ENCODE data around the gene UNC119B.

The UNC119B gene

DNA sequence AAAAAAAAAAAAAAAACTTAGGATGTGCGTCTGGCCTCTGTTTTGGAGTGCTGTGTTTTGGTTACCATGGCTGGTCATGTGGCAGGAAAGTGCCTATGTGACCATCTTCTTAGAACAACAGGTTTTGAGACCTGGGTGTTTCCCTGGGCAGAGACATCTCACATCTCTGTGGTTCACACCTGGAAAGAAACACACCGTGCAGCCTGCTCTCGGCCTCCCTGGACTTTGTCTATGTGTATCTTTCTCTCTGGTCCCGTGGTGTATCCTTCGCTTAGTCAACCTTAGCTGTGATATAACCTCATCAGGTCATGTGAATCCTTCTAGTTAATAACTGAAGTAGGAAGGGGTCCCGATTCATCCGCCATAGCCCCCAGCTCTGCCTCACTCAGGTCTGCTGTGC, 38.0 kb downstream of the UNC119B start:
- ChIA-PET POLR2A (interaction anchor here (0.5 kb wide), 1 partner anchor 15 kb away, joined by 4 read pairs; no protein-coding TSS in a partner anchor), CTCF (no interaction called here)
- Histone ChIP-seq H3K4me3 (ENCODE audit: low read depth, low read length) (no peak overlapping the region), H3K36me3 (ENCODE audit: control insufficient read depth in 2 of 2, insufficient read depth in 1 of 2, low read length in 2 of 2) (no peaks in the 10 kb centered on the region), H3K27ac (ENCODE audit: extremely low read depth, low read depth, low read length) (no peak overlapping the region), H3K9me3 (ENCODE audit: control insufficient read depth, insufficient read depth, low read depth, low read length) (no peaks in the 10 kb centered on the region), H3K4me1 (ENCODE audit: control insufficient read depth, insufficient read depth, low read length) (no peaks in the 10 kb centered on the region)
- TF ChIP-seq KLF1 (tag by site-specific recombination; IDR thresholded peaks at IDR 0.05) (no peak), ZNF514 (tag by site-specific recombination; IDR thresholded peaks at IDR 0.05) (no peak), GLI2 (tag by site-specific recombination; IDR thresholded peaks at IDR 0.05; ENCODE audit: borderline replicate concordance, low read depth) (no peak), ZNF221 (tag by site-specific recombination; IDR thresholded peaks at IDR 0.05; ENCODE audit: borderline replicate concordance) (no peak), ZFP69B (tag by site-specific recombination; IDR thresholded peaks at IDR 0.05) (no peak), SALL2 (tag by site-specific recombination; IDR thresholded peaks at IDR 0.05; ENCODE audit: borderline replicate concordance) (no peak), ZNF791 (tag by site-specific recombination; IDR thresholded peaks at IDR 0.05) (no peak), ZNF560 (tag by site-specific recombination; IDR thresholded peaks at IDR 0.05; ENCODE audit: borderline replicate concordance) (no peak)
- TF ChIP-seq, protein P1, sequence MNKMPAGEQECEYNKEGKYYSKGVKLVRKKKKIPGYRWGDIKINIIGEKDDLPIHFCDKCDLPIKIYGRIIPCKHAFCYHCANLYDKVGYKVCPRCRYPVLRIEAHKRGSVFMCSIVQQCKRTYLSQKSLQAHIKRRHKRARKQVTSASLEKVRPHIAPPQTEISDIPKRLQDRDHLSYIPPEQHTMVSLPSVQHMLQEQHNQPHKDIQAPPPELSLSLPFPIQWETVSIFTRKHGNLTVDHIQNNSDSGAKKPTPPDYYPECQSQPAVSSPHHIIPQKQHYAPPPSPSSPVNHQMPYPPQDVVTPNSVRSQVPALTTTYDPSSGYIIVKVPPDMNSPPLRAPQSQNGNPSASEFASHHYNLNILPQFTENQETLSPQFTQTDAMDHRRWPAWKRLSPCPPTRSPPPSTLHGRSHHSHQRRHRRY (tag by site-specific recombination; IDR thresholded peaks at IDR 0.05) = no peak
- TF ChIP-seq, protein P2, sequence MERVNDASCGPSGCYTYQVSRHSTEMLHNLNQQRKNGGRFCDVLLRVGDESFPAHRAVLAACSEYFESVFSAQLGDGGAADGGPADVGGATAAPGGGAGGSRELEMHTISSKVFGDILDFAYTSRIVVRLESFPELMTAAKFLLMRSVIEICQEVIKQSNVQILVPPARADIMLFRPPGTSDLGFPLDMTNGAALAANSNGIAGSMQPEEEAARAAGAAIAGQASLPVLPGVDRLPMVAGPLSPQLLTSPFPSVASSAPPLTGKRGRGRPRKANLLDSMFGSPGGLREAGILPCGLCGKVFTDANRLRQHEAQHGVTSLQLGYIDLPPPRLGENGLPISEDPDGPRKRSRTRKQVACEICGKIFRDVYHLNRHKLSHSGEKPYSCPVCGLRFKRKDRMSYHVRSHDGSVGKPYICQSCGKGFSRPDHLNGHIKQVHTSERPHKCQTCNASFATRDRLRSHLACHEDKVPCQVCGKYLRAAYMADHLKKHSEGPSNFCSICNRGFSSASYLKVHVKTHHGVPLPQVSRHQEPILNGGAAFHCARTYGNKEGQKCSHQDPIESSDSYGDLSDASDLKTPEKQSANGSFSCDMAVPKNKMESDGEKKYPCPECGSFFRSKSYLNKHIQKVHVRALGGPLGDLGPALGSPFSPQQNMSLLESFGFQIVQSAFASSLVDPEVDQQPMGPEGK (tag by site-specific recombination; IDR thresholded peaks at IDR 0.05) = no peak
- TF ChIP-seq, protein P3, sequence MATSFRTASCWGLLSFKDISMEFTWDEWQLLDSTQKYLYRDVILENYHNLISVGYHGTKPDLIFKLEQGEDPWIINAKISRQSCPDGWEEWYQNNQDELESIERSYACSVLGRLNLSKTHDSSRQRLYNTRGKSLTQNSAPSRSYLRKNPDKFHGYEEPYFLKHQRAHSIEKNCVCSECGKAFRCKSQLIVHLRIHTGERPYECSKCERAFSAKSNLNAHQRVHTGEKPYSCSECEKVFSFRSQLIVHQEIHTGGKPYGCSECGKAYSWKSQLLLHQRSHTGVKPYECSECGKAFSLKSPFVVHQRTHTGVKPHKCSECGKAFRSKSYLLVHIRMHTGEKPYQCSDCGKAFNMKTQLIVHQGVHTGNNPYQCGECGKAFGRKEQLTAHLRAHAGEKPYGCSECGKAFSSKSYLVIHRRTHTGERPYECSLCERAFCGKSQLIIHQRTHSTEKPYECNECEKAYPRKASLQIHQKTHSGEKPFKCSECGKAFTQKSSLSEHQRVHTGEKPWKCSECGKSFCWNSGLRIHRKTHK (tag by site-specific recombination; IDR thresholded peaks at IDR 0.05) = no peak

DNA sequence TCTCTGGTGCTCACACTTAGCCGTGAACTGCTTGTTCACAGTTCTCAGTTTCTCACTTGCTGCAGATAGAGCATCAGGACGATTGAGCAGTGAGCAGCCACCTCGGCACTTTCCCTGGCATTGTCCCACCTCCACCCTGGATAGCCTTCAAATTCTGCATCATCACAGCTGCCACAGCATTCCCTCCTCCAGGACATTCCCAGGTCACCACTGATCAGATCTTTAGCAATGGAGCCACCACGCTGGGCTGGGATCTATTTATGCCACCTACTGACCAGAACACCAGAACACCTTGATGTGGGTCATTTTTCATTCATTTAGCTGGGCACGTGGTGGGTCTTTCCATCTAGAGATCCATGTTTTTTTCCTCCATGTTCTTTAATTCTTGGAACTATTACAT, 39.0 kb downstream of the UNC119B start:
- ChIA-PET POLR2A (no interaction called here), CTCF (interaction anchor here (0.7 kb wide), 1 partner anchor 193 kb away, joined by 5 read pairs; no protein-coding TSS in a partner anchor)

More for the DNA sequence above, 39.0 kb downstream of the UNC119B start:
- no peaks in the 10 kb centered on the region for H3K9me3 ChIP-seq (ENCODE audit: control insufficient read depth, insufficient read depth, low read depth, low read length)
- H3K4me3 ChIP-seq (ENCODE audit: low read depth, low read length) = no peak overlapping the region
- TF ChIP-seq ZNF335 (tag by site-specific recombination; conservative IDR thresholded peaks at IDR 0.05) = no peak
- TF ChIP-seq, protein P4, sequence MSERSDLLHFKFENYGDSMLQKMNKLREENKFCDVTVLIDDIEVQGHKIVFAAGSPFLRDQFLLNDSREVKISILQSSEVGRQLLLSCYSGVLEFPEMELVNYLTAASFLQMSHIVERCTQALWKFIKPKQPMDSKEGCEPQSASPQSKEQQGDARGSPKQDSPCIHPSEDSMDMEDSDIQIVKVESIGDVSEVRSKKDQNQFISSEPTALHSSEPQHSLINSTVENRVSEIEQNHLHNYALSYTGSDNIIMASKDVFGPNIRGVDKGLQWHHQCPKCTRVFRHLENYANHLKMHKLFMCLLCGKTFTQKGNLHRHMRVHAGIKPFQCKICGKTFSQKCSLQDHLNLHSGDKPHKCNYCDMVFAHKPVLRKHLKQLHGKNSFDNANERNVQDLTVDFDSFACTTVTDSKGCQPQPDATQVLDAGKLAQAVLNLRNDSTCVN (tag by site-specific recombination; optimal IDR thresholded peaks at IDR 0.05) = no peak
- no peak for TF ChIP-seq TRIM28 (IDR thresholded peaks at IDR 0.05; ENCODE audit: borderline replicate concordance, low read length)
- TF ChIP-seq HOXD13 (CRISPR knock-in tag; IDR thresholded peaks at IDR 0.05; ENCODE audit: borderline replicate concordance) = no peak
- TF ChIP-seq ZNF2 (tag by site-specific recombination; IDR thresholded peaks at IDR 0.05) = no peak
- TF ChIP-seq ZNF610 (tag by site-specific recombination; IDR thresholded peaks at IDR 0.05; ENCODE audit: borderline replicate concordance) = no peak
- TF ChIP-seq ZNF571 (tag by site-specific recombination; IDR thresholded peaks at IDR 0.05) = no peak
- no peak for TF ChIP-seq ZNF624 (tag by site-specific recombination; IDR thresholded peaks at IDR 0.05)
- TF ChIP-seq ZNF830 (tag by site-specific recombination; IDR thresholded peaks at IDR 0.05; ENCODE audit: low read depth) = no peak
- no peak for TF ChIP-seq ZNF16 (tag by site-specific recombination; IDR thresholded peaks at IDR 0.05; ENCODE audit: low read depth)
- no peak for TF ChIP-seq KLF7 (tag by site-specific recombination; IDR thresholded peaks at IDR 0.05; ENCODE audit: borderline replicate concordance)
- no peak for TF ChIP-seq ZNF175 (tag by site-specific recombination; IDR thresholded peaks at IDR 0.05)
- H3K36me3 ChIP-seq (ENCODE audit: control insufficient read depth in 2 of 2, insufficient read depth in 1 of 2, low read length in 2 of 2) = no peaks in the 10 kb centered on the region
- no peaks in the 10 kb centered on the region for H3K4me1 ChIP-seq (ENCODE audit: control insufficient read depth, insufficient read depth, low read length)
- H3K27ac ChIP-seq (ENCODE audit: extremely low read depth, low read depth, low read length) = no peak overlapping the region

All from HEK293 (cell line).